ENCODE data around the gene ANTKMT.

ANTKMT gene

DNA sequence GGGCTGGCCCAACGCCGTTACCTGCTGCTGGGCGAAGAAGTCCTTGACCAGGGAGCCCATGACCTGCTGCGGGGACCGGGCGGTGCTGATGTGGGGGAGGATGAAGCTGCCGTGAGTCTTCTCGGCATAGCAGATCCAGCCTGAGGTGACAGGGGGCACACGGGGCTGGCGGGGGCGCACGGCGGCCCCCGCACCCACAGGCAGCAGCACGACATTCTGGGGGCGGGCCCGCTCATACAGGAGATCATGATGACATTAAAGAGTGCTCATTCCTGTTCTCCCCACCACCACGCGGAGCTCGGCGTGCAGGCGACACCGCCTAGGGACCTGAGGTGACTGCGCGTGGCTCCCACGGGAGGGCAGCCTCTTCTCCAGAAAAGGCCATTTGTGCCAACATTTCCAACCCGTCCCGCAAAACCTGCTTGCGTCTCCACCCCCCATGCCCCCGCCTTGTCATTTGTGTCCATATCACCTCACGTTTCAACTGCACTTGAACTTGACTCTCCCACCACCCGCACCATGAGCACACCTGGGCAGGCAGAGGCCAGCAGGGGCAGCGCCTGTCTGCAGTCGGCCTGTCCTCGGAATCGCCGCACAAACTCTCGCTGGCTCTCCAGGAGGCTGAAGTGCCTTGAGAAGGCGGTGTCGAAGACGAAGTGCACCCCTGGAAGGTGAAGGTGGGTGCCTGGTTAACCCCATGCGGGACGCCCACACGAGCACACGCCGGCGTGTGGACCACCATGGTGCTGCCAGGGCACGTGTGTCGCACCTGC is 13.4 kb downstream of the ANTKMT start:
- no peak overlapping the region for H3K4me3 ChIP-seq (ENCODE audit: severe bottlenecking)
- peak; percentile 66 for DNase-seq (ENCODE audit: low spot score)
- no peak for ATAC-seq (ENCODE audit: low read depth)
- H3K9me3 ChIP-seq (ENCODE audit: severe bottlenecking), result no peaks in the 10 kb centered on the region
- no peaks in the 10 kb centered on the region for H3K4me1 ChIP-seq (ENCODE audit: insufficient read depth, poor library complexity, severe bottlenecking)
- TF ChIP-seq, protein P1, sequence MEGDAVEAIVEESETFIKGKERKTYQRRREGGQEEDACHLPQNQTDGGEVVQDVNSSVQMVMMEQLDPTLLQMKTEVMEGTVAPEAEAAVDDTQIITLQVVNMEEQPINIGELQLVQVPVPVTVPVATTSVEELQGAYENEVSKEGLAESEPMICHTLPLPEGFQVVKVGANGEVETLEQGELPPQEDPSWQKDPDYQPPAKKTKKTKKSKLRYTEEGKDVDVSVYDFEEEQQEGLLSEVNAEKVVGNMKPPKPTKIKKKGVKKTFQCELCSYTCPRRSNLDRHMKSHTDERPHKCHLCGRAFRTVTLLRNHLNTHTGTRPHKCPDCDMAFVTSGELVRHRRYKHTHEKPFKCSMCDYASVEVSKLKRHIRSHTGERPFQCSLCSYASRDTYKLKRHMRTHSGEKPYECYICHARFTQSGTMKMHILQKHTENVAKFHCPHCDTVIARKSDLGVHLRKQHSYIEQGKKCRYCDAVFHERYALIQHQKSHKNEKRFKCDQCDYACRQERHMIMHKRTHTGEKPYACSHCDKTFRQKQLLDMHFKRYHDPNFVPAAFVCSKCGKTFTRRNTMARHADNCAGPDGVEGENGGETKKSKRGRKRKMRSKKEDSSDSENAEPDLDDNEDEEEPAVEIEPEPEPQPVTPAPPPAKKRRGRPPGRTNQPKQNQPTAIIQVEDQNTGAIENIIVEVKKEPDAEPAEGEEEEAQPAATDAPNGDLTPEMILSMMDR (IDR thresholded peaks at IDR 0.05; ENCODE audit: poor library complexity, severe bottlenecking), result no peak
- H3K27me3 ChIP-seq (ENCODE audit: insufficient read depth, poor library complexity, severe bottlenecking), result no peaks in the 10 kb centered on the region
- H3K27ac ChIP-seq (ENCODE audit: poor library complexity, severe bottlenecking), result no peak overlapping the region
- H3K36me3 ChIP-seq (ENCODE audit: low read depth), result peaks cover 34% of the 10 kb centered on the region

DNA sequence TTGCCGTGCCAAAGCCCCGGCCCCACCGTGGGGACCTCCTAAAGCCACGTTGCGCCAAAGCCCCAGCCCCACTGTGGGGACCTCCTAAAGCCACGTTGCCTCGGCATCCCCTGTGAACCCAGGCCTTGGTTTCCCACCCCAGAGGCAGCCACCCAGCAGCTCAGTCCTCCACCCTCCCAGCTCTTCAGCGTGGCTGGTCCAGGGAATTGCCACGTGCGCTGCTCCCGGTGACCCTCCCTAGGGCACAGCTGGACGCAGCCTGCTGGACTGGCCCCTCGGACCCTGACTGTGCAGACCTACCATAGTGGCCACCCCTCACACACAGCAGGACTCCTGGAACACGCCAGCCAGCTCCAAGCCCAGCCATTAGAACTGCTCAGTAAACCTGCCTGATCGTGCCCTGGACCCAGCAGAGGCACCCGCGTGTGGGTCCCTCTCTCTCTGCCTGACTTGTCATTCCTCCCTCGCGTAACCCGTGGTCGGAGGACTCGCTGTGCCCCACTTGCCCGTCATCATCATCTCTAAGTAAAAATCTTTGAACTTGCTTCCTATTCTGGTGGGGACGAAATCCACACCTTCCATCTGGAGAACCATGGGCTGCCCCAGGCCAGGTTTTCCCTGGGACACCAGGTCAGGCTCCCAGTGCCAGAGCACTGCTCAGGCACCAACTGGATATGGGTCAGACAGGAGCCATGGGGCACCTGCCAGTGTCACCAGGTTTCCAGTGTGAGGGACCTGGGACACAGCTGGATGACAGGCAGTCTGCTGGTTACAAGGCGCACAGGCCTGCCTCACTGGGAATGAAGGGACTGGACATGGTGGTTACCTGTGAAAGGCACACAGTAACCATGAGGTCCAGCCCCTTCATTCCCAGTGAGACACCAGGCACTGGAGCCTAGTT is 14.3 kb downstream of the ANTKMT start:
- no peak overlapping the region for H3K27ac ChIP-seq (ENCODE audit: poor library complexity, severe bottlenecking)
- no peaks in the 10 kb centered on the region for H3K4me1 ChIP-seq (ENCODE audit: insufficient read depth, poor library complexity, severe bottlenecking)
- ATAC-seq (ENCODE audit: low read depth), result no peak
- TF ChIP-seq, protein P1 (IDR thresholded peaks at IDR 0.05; ENCODE audit: poor library complexity, severe bottlenecking), result no peak
- peaks cover 35% of the 10 kb centered on the region for H3K36me3 ChIP-seq (ENCODE audit: low read depth)
- H3K4me3 ChIP-seq (ENCODE audit: severe bottlenecking), result no peak overlapping the region
- no peaks in the 10 kb centered on the region for H3K27me3 ChIP-seq (ENCODE audit: insufficient read depth, poor library complexity, severe bottlenecking)
- peak; percentile 54 for DNase-seq (ENCODE audit: low spot score)
- no peaks in the 10 kb centered on the region for H3K9me3 ChIP-seq (ENCODE audit: severe bottlenecking)

DNA sequence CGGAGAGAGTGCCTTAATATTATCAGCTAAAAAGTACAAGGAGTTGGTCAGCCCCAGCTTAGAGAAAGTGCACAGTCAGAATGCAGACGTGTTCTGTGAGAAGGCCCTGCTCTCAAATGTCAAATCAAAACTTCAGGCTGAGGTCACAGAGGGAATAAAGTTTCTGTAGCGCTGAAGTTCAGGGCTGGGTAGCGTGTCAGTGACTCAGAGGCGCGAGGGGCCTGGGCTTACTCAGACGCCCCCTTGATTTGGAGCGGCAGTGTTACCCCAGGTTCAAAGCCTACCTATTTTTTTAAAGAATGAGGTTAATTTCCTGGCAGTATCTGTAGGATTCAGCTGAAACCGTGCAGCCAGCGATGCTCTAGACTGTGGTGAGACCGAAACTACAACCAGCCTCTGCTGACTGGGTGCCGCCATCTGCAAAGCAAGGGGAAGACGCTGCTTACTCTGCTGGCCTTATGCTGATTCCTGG is 15.1 kb downstream of the ANTKMT start:
- peaks cover 35% of the 10 kb centered on the region for H3K36me3 ChIP-seq (ENCODE audit: low read depth)
- no peak overlapping the region for H3K4me3 ChIP-seq (ENCODE audit: severe bottlenecking)
- H3K27me3 ChIP-seq (ENCODE audit: insufficient read depth, poor library complexity, severe bottlenecking), result no peaks in the 10 kb centered on the region
- H3K9me3 ChIP-seq (ENCODE audit: severe bottlenecking), result no peaks in the 10 kb centered on the region
- H3K4me1 ChIP-seq (ENCODE audit: insufficient read depth, poor library complexity, severe bottlenecking), result no peaks in the 10 kb centered on the region
- H3K27ac ChIP-seq (ENCODE audit: poor library complexity, severe bottlenecking), result no peak overlapping the region
- no peak for DNase-seq (ENCODE audit: low spot score)
- TF ChIP-seq, protein P1 (IDR thresholded peaks at IDR 0.05; ENCODE audit: poor library complexity, severe bottlenecking), result no peak
- ATAC-seq (ENCODE audit: low read depth), result no peak

DNA sequence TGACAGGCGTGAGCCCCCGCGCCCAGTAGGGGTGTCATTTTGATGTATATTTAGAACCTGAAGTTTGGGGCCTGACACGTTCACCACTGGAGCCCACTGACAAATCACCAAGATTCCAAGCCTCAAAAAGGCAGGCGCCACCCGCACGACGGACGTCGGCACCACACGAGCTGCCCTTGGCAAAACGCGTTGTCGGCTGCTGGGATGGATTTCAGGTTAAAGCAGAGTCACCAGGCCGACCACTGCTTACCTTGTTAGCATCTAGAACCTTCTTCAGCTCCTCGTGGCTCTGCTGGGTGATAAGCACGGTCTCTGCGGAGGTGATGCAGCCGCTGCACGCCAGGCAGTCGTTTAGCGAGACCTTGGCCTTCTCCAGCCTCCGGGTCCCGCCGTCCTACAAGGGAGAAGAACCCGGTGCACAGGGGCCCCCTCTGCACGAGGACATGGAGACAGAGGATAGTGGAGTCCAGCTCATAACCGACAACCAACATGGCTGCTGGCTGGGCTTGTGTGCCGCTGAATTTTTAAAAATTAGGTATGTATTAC is 16.1 kb downstream of the ANTKMT start:
- H3K27ac ChIP-seq (ENCODE audit: poor library complexity, severe bottlenecking), result peak overlapping the region; percentile 22
- TF ChIP-seq, protein P1 (IDR thresholded peaks at IDR 0.05; ENCODE audit: poor library complexity, severe bottlenecking), result no peak
- no peaks in the 10 kb centered on the region for H3K4me1 ChIP-seq (ENCODE audit: insufficient read depth, poor library complexity, severe bottlenecking)
- no peaks in the 10 kb centered on the region for H3K27me3 ChIP-seq (ENCODE audit: insufficient read depth, poor library complexity, severe bottlenecking)
- ATAC-seq (ENCODE audit: low read depth) (no peak), DNase-seq (ENCODE audit: low spot score) (peak; percentile 62)
- peaks cover 33% of the 10 kb centered on the region for H3K36me3 ChIP-seq (ENCODE audit: low read depth)
- H3K4me3 ChIP-seq (ENCODE audit: severe bottlenecking), result no peak overlapping the region
- H3K9me3 ChIP-seq (ENCODE audit: severe bottlenecking), result no peaks in the 10 kb centered on the region

Measured in RWPE2 (cell line).